Thyroid gland (tissue), 4 donors: ENCODE results near the gene SLC6A19. TPM values are rescaled to one million over a fixed set of nuclear protein-coding genes. Genes with fewer than 3 reads are reported as not detected.

Experiments used
- DNase-seq, 2 donors: peaks; one replicate each; pipeline ENCODE4 v3.0.0-alpha.2; 2019
- H3K27ac ChIP-seq, 3 donors: fragments of 200-600 bp; sonication (generic); 1 replicate in 2 of 3; 2 replicates in 1 of 3; pipeline ENCODE4 v1.5.1; 2016 to 2019; ENCODE audit warnings: mild to moderate bottlenecking in 1 of 3, moderate library complexity in 1 of 3
- H3K27me3 ChIP-seq: fragments of 200-600 bp; sonication (generic); one replicate; pipeline ENCODE4 v1.5.1; 2019
- H3K36me3 ChIP-seq, 2 donors: fragments of 200-600 bp; sonication (generic); one replicate each; pipeline ENCODE4 v1.5.1; 2016 to 2019
- H3K4me1 ChIP-seq, 2 donors: fragments of 200-600 bp; sonication (generic); one replicate each; pipeline ENCODE4 v1.5.1; 2017 to 2019
- H3K4me3 ChIP-seq, 3 donors: fragments of 200-600 bp; sonication (generic); replicated peaks in 1 of 3; 1 replicate in 2 of 3; 2 replicates in 1 of 3; pipeline ENCODE4 v1.5.1; 2016; ENCODE audit warnings: mild to moderate bottlenecking in 1 of 3
- H3K9me3 ChIP-seq: fragments of 200-600 bp; sonication (generic); one replicate; pipeline ENCODE4 v1.5.1; 2017
- CTCF ChIP-seq, 6 experiments: fragments of 200-600 bp in 3 of 6; fragments of 450-650 bp in 3 of 6; sonication (generic) in 3 of 6; IDR thresholded peaks; one replicate each; pipeline ENCODE4 v1.5.1; 2016 to 2019; ENCODE audit warnings: antibody characterized with exemption in 6 of 6, mild to moderate bottlenecking in 2 of 6, inconsistent platforms in 1 of 6, moderate library complexity in 1 of 6
- POLR2A ChIP-seq, 2 donors: fragments of 450-650 bp; IDR thresholded peaks; one replicate each; pipeline ENCODE4 v1.6.1; 2017; ENCODE audit warnings: antibody characterized with exemption in 2 of 2, mild to moderate bottlenecking in 2 of 2, moderate library complexity in 1 of 2
- WGBS, 2 donors: methylation state at CpG; one replicate each; pipeline ENCODE4 v1.1.5; 2017; 5-methylcytosine and 5-hydroxymethylcytosine counted together
- intact Hi-C: fragments of 100-400 bp; cut with DNase I; formaldehyde crosslinking; loops from one replicate; pipeline ENCODE4 v1.15.1; 2023
- total RNA-seq, 4 donors: library from RNA; depleted of rRNA; stranded (reverse); fragments of >200 nt; gene quantifications; one replicate each; pipeline ENCODE4 v1.2.3, GENCODE V29; 2016

SLC6A19 gene
- total RNA-seq, 4 donors from 2014 or later: not detected

GRCh38 chr5:1252681-1253080 is 51.3 kb downstream of the SLC6A19 start:
- Histone ChIP-seq H3K27me3 (no peaks in the 10 kb centered on the region), H3K4me1 (no peaks in the 10 kb centered on the region), H3K4me3 (no peak overlapping the region), H3K27ac (no peak overlapping the region), H3K36me3 (no peaks in the 10 kb centered on the region), H3K9me3 (no peaks in the 10 kb centered on the region)
- no peak for DNase-seq
- TF ChIP-seq CTCF (IDR thresholded peaks at IDR 0.05) (no peak), POLR2A (IDR thresholded peaks at IDR 0.05) (no peak)
- 89 to 92% methylated on average over 7 to 9 of the region's 9 CpGs for WGBS, 2 donors
- intact Hi-C loops: no loop called here

GRCh38 chr5:1253456-1254105 is 52.2 kb downstream of the SLC6A19 start:
- no peak overlapping the region for H3K4me3 ChIP-seq
- intact Hi-C loops: no loop called here
- H3K4me1 ChIP-seq: no peaks in the 10 kb centered on the region
- H3K36me3 ChIP-seq: no peaks in the 10 kb centered on the region
- no peaks in the 10 kb centered on the region for H3K27me3 ChIP-seq
- DNase-seq: no peak
- H3K9me3 ChIP-seq: no peaks in the 10 kb centered on the region
- 81 to 96% methylated on average over 11 to 12 of the region's 33 CpGs for WGBS, 2 donors
- no peak overlapping the region for H3K27ac ChIP-seq
- TF ChIP-seq POLR2A (IDR thresholded peaks at IDR 0.05): no peak
- no peak for TF ChIP-seq CTCF (IDR thresholded peaks at IDR 0.05)

DNA sequence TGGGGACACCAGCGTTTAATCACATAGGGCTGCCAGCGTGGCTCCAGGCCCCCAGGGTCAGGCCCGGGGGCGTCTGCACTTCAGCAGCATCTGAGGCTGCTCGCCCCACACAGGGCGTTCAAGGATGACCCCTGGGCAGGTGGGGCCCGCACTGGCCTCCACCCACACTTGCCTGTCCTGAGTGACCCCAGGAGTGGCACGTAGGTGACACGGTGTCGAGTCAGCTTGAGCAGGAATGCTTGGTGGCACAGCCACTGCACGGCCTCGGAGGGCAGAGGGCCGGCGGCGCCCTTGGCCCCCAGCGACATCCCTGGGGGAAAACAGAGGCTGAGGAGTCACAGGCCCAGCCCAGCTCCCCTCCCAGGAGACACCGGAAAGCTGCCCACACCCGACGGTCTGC is 52.8 kb downstream of the SLC6A19 start:
- no peak overlapping the region for H3K27ac ChIP-seq
- DNase-seq: no peak
- 82 to 86% methylated on average over 3 to 5 of the region's 19 CpGs for WGBS, 2 donors
- no peak for TF ChIP-seq POLR2A (IDR thresholded peaks at IDR 0.05)
- TF ChIP-seq CTCF (IDR thresholded peaks at IDR 0.05): no peak
- no peaks in the 10 kb centered on the region for H3K27me3 ChIP-seq
- no peaks in the 10 kb centered on the region for H3K36me3 ChIP-seq
- no peaks in the 10 kb centered on the region for H3K9me3 ChIP-seq
- intact Hi-C loops: no loop called here
- H3K4me1 ChIP-seq: no peaks in the 10 kb centered on the region
- H3K4me3 ChIP-seq: no peak overlapping the region

- intact Hi-C loops: no loop called here
- H3K4me1 ChIP-seq: no peaks in the 10 kb centered on the region
Measured at GRCh38 chr5:1255081-1255561, 53.7 kb downstream of the SLC6A19 start.

More at GRCh38 chr5:1255081-1255561, 53.7 kb downstream of the SLC6A19 start:
- no peak for DNase-seq
- 70 to 76% methylated on average over 15 to 16 of the region's 16 CpGs for WGBS, 2 donors
- no peak overlapping the region for H3K4me3 ChIP-seq
- no peaks in the 10 kb centered on the region for H3K36me3 ChIP-seq
- no peaks in the 10 kb centered on the region for H3K27me3 ChIP-seq
- no peak overlapping the region for H3K27ac ChIP-seq
- H3K9me3 ChIP-seq: no peaks in the 10 kb centered on the region
- TF ChIP-seq CTCF (IDR thresholded peaks at IDR 0.05) (no peak), POLR2A (IDR thresholded peaks at IDR 0.05) (no peak)
